ENCODE measurements around the gene AVEN.

The AVEN gene

DNA sequence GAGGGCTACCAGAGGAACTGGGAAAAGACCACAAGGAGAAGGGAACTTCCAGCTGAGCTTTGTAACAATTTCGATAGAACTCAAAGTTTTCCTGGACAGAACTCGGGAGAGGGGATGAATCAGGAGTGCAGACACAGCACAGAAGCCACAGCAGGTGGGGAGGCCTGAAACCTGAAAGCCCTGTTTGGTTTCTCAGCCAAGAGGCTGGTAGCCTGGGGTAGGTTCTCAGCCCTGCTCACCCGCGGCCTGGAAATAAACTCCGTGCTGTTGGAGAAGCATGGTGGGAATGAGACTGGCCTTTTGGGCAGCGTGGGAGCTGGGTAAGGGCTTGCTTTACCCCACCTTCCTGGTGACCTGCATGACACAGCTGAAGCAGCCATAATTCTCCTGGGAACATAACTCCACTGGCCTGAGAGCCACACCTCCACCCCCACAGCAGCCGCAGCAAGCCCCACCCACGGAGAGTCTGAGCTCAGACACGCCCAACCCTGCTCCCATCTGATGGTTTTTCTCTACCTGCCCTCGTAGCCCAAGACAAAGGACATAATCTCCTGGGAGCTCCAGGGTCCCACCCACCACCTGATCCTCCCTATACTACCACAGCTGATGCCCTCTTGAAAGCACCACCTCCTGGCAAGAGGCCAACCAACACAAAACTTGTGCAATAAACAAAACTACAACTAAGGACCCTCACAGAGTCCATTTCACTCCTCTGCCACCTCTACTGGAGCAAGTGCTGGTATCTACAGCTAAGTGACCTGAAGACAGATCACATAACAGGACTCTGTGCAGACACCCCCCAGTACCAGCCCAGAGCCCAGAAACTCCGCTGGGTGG is 123.2 kb downstream of the AVEN start:
- no peak for DNase-seq

DNA sequence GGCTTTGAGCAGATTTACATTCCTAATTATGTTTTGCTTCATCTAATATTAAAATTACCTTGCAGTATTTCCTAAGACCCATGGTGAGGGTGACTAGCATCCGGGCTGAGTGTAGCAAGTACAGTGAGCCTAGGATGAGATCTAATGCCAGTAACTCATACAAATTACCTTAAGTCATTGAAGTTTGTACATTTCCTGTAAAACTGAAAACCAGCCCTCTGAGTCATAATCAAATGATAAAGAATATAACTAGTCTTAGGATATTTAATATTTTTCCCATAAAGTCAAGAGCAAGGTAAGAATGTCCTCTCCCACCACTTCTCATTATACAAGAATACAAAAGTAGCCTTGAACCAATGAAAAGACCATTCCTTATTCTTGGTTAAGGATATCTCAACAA is 125.5 kb downstream of the AVEN start:
- no peak for DNase-seq

DNA sequence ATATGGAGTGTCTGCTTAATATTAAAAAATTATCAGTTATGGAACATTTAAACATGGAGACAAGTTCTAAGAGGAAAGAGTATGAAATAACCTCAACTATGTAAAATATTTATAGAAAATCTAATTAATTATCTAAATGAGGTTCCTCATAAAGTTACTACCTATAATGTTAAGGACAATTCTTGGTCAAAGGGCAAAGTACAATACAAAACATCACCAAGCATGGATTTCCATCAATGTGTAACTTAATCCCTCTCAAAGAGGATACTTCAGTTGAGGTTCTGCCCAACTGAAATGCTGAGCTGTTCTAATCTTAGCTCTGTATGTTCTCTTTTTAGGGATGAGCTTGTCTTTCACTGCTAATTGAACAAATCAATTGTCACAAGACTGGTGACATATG is 126.7 kb downstream of the AVEN start:
- no peak for DNase-seq

DNA sequence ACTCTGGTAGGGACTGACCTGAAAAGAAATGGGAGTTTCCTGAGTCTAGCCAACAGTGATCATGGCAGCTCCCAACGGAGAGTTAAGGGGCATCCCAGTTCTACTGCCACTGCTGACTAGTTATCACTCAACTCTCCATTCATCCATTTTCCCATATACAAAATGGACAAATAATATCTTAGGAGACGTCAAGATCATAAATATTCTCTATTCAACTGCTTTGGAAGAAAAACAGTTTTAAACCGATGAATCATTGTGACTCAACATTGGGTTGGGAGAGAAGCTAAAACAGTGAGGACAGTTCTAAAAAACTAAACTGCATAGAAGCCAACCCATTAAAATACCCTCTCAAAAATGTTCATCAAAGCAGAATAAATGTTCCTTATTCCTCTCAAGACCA is 128.3 kb downstream of the AVEN start:
- no peak for DNase-seq

DNA sequence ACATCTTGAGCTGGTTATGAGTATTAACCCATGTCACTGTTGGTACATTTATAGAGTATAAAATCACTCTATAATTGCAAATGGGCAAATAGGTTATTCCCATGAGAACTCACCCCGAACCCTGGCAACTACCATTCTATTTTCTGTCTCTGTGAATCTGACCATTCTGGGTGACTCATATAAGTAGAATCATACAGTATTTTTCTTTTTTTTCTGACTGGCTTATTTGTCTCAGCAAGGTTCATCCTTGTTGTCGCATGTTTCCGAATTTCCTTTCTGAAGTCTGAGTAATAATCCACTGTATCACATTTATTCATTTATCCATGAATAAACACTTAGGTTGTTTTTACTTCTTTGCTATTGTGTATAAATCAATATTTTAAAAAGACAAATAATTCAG is 130.6 kb downstream of the AVEN start:
- DNase-seq: no peak

DNA sequence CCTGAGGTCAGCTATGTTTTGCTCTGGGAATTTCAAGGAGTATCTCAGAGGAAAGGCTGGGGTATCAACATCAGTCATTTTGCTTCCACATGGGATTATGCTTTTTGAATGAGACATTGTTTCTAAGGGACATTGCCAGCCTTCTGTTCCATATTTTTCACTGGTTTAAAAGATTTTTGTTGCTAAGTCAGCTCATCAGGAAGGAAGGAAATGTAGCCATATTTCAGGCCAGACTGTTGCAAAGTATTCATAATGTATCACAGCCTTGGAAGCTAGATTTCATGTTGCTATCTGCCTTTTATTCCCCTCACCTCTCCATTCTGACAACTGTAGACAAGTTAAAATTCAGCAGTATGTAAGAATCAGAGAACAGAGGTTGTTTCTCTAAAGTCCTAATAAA is 131.7 kb downstream of the AVEN start:
- no peak for DNase-seq

DNA sequence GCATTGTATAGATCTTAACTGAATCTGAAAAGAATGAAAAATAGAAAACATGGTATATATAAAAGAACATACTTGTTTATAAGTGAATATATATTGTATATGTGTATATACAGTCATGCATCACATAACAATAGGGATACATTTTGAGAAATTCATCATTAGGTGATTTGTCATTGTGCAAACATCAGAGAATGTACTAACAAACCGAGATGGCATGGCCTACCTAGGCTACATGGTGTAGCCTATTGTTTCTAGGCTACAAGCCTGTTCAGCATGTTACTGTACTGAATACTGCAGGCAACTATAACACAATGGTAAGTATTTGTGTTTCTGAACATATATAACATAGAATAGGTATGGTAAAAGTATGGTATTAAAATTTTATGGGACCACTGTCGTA is 135.3 kb downstream of the AVEN start:
- DNase-seq: no peak

DNA sequence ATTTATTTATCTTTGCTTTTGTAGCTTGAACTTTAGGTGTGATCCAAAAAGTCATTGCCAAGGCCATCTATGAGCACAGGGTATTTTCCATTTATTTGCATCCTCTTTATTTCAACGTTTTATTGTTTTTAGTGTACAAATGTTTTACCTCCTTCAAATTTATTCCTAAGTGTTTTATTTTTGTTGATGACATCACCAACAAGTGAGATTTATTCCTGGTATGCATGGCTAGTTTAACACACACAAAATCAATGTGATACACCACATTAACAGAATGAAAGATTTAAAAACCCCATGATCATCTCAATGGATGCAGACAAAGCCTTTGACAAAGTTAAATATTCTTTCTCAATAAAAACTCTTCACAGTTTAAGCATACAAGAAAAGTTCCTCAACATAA is 137.0 kb downstream of the AVEN start:
- no peak for DNase-seq

DNA sequence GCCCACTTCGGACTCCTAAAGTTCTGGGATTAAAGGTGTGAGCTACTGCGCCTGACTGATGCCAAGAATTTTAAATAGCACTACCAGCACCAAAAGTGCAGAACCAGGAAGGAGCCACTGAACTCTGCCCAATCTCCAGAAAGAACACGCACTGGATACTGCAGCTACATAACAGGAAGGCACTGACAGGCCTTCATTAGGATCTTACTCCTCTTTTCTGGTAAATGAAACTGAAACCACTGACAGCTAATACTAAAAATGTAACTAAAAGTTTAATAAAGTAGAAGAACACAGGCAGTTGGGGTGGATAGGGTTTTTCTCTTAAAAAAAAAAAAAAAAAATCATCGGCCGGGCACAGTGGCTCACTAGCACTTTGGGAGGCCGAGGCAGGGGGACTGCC is 144.8 kb downstream of the AVEN start:
- no peak for DNase-seq

DNA sequence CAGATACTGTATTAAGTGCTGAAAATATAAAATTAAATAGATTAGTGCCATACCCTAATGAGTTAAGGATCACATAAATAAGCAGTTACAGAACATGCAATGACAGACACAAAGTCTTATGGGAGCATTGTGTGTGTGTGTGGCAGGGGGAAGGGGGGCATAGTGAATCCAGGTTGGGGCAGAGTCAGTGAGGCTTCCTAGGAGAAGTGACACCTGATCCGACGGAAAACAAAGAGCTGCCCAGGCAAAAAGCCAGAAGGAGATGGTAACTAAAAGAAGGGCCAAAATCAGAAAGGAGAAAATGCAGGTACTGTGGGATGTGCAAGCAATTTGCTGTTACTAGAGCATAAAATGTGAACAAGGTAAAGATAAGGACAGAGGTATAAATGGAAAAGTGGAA is 150.8 kb downstream of the AVEN start:
- DNase-seq: no peak

DNA sequence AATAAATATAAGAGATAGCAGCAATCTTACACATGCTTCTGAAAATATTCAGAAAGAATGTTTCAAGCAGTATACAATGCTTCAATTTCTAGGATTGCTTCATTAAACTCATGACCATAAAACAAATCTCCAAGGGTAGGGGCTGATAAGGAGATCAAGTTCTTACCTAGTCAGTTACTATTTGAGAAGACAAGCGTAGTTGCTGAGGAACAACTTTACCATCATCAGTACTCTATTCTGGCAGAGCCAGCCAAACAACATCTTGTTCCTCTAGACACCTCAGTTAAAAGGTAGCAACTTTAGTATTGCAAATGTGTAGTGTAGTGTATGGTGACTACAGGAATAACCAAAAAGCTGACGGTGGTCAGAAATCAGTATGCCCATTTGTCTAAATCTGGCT is 156.1 kb downstream of the AVEN start:
- no peak for DNase-seq

DNA sequence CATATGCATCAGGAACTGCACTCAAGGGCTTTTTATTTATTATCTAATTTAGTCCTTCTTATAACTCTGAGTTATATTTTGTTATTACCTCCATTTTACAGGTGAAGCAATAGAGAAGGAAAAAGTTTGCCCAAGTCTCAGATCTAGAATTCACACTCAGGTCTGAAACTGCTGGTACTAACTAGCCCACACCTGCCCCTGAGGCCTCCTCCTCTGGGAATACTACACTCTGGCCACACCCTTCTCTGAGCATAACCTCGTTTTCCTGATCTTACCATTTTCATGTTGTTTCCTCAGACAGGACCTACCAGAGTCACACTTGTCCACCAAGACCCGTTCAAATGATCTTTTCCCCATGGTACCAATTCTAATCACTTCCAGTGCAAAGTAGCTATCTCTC is 164.8 kb downstream of the AVEN start:
- no peak for DNase-seq

DNA sequence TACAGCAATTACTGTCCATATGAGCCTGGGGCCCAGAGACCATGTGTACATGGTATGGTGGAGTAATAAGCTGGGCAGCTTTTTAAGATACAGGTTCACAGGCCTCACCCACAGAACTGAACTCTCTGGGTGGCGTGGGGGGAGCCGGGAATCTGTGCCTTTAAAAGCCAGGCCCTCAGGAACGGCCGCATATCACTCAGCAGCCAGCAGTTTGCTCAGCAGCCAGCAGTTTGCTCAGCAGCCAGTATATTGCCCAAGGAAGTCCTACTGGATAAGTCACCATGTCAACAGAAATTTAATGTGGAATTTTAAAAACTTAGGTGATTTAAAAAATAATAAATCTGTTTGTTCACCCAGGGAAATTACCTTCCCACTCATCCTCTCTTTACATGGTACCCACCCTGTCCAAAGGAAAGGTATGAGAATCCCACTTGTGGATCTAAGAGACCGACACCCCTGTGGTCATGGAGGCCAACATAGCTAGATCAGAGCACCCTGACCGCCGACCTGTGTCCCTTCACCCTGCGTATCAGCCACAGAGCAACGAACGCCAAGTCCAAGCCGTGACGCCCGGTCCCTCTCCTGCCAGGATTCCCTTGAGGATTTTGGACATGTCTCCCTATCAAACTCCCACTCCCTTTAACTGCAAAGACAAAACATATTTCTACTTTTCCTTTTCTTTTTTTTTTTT is 166.4 kb downstream of the AVEN start:
- DNase-seq: no peak

DNA sequence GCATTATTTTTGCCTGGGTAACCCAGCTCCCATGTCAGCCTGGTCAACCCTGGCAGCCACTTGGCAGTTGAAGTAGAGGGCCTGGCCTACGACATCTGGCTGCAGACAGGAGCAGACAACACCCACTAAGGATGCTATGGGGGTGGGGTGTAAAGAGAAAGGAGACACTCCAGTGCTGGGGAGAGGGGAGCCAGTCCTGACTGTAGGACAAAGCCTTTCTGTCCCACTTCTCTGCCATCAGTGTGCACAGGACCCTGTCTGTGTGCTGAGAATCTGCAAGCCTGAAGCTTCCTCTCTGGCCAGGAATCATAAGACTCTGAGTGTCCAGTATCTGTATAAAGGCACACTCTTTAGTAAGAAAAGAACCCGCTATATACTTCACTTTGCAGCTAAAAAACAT is 167.0 kb downstream of the AVEN start:
- DNase-seq: peak in 1 of 56 donors; percentile 0

DNA sequence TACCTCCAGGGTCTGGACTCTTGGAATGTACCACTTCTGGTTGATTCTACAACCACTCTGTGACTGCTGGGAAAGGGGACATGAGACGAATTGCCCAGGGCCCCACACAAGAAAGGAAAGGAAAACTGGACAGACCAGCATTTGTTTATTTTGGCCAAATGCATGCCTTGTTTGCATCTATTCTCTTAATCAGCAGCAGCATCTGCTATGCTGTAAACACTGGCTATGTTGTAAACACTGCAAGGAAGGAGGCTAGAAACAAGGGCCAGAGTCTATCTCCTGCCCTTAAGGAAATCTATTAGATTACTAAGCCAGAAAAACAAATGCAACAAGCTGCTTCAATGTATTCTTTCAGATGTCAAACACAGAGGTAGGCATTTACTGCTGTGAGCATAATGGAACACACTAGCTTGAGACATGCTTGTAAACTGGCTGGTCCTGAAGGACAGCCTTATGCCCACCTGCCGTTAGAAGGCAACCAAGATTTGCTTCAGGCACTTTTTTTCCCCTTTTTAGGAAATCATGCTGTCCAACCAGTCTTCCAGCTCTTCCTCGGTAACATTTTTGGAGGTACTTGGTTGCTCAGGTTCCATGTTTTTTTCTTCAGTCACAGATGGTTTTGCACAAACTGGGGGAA is 172.8 kb downstream of the AVEN start:
- DNase-seq: no peak

DNA sequence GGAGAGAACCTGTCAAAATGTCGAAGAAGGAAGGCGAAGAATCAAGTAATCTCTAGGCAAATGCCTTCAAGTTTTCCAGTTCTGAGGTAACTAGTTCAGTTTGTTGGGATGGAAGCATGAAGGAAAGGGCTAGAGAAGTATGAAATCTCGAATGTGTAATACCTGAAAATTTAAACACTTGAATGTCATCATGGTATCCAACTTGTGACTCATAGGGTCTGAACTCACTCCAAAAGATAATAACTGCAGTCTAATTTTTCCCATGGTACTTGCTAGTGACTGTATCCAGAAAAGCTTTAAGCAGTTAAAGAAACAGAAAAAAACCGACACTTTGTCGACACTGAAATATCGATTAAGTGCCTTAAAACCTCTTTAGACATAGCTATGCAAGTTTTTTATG is 173.6 kb downstream of the AVEN start:
- DNase-seq: no peak

DNA sequence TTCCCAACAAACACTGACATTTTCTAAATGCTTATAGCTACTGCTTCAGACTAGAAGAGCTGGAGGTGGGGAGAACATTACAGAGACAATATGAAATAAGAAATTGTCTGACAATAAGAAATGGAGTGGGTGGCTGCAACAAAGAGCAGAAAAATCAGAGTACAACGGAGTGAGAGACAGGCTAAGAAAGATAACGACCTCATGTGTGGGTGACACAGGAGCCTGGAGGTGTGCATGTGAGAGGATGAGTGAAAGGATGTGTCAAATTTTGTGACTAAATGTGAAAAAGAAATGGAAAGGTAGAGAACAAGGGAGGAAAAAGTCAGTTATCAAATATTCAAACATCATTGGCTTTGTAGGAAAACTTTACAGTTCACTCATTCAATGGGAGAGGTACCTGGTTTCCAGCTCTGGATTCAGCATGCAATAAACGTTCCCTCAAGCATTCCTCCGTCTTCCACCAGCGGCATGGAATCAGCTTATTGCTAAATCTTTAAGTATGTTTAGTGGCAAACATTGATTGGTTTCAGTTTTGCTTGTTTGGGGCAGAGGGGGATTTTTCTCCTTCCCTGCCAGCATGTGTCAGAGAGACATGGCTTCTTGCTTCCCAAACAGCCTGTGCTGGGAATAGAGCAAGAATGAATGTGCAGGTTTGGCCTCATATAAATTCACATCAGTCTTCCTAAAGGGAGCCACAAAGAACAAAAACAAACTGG is 174.5 kb downstream of the AVEN start:
- peak in 20 of 56 donors; percentile 1 to 65 (median 20) for DNase-seq

DNA sequence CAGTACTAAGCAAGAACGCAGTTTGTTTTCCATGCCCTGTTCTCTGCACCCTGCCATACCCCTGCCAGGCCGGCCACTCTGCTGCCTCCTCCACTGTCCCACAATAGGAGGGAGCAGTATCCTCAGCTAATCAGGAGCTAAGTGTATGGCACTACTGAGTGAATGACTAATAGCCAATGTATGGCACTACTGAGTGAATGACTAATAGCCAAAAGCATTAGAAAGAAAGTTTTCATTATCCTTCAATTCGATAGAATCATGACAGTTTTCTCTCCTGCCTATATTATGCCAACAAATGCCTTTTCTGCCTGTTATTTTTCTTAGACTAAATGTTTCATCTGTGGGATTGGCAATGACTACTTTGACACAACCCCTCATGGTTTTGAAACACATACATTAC is 178.2 kb downstream of the AVEN start:
- no peak for DNase-seq

DNA sequence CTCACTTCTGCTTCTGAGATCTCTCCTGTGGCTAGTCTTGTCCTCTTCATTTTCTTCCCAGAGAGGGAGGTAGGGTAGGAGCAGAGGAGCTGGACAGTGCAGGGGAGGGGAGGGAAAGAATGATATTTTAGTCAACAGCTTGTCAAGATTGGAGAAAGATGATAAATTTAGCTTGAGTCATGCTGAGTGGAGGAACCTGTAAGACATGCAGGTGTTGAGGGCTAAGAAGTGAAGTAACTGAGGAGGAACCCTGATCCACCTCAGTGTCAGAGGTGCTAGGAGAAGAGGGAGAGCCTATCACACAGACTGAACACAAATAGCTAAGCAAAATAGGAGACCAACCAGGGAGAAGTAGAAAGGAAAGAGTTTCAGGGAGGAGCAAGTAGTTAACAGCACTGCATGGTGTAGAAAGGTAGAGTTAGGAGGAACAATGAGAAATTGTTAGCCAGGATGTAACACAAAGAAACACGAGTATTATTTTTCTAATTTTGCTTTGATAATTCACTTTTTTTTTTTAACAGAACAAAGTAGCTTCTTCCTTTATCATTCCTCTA is 178.9 kb downstream of the AVEN start:
- no peak for DNase-seq

DNA sequence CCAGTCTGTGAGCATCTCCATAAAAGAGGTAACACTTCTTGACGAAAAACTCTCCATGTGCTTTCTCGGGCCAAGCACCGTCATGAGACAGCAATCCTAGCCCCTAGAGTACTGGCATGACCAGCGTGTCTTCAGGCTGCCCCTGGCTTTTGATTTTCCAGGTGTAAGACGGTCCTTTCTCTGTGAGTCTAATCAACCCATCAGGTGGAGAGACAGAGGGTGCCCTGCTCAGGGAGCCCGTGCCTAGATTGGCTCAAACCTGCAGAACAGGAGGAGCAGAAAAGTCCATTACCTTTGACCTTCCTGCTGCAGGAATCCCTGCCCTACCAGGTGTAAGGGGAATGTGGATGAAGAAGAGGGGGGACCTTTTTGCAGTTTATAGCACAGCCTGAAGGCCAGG is 180.2 kb downstream of the AVEN start:
- no peak for DNase-seq

DNA sequence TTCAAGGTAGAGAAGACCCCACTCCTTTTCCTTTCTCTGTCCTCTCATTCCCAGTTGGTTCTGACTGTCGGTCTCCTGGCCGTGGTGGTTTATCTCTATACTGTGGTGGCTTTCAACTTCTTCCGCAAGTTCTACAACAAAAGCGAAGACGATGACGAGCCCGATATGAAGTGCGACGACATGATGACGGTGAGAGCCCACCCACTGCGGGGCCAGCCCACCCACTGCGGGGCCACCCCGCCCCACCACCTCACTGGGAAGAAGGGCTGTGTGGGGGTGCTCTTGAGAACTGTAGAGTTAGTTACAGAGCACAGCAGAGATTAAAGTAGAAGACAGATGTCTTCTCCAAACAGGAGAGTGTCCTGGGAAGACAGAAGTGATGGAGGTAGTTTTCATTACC is 181.3 kb downstream of the AVEN start:
- DNase-seq: no peak

DNA sequence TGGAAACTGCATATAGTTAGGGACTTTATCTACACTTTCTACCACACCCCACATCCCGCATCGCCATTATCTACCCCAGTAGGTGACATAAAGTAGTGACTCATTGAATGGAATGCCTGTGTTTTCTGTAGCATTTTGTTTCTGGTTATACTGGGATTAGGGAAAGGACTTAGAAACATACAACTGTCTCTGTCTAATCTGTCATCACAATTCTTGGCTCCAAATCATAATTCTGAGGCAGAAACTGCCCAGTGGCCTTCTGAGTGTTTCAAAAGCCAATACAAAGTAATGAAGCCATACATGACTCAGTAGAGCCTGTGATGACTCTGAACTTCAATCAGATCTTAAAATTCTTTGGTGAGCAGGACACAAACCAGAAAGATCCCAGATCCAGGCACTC is 186.4 kb downstream of the AVEN start:
- DNase-seq: no peak

Measured in nucleus accumbens (tissue), 56 donors.